HG02571 (cell line): ENCODE measurements around the gene IGDCC3.
"Not testable (repeated sequence)": the region's sequence is repeated elsewhere in the genome, so short reads cannot be mapped to it uniquely, and the experiment has no call there.

Source experiments
- ATAC-seq: cut with Tn5 transposase; IDR thresholded peaks from one replicate; pipeline ENCODE4 v1.9.1; 2021; ENCODE audit warnings: mild to moderate bottlenecking, moderate library complexity; ENCODE audit not compliant: unreplicated experiment

The IGDCC3 gene

GRCh38 chr15:65371976-65372786 lies 5.6 kb downstream of the IGDCC3 start:
- ATAC-seq: no peak

- ATAC-seq: no peak
These were observed 6.9 kb downstream of the IGDCC3 start for GRCh38 chr15:65370885-65371284.

GRCh38 chr15:65369651-65370050 lies 8.2 kb downstream of the IGDCC3 start:
- no peak for ATAC-seq

GRCh38 chr15:65369212-65369547 lies 8.6 kb downstream of the IGDCC3 start:
- no peak for ATAC-seq

GRCh38 chr15:65368302-65369211 lies 9.2 kb downstream of the IGDCC3 start:
- no peak for ATAC-seq

- no peak for ATAC-seq
These were observed 11.5 kb downstream of the IGDCC3 start for GRCh38 chr15:65366122-65366892.

- no peak for ATAC-seq
These were observed 12.6 kb downstream of the IGDCC3 start for GRCh38 chr15:65365229-65365628.

GRCh38 chr15:65363766-65364165 lies 14.0 kb downstream of the IGDCC3 start:
- no peak for ATAC-seq

GRCh38 chr15:65363306-65363705 lies 14.5 kb downstream of the IGDCC3 start:
- ATAC-seq: no peak

- ATAC-seq: no peak
These were observed 15.3 kb downstream of the IGDCC3 start for GRCh38 chr15:65362491-65362890.

- ATAC-seq: no peak
These were observed 15.9 kb downstream of the IGDCC3 start for GRCh38 chr15:65361708-65362459.

GRCh38 chr15:65360506-65360905 lies 17.3 kb downstream of the IGDCC3 start:
- no peak for ATAC-seq

- no peak for ATAC-seq
These were observed 21.8 kb downstream of the IGDCC3 start for GRCh38 chr15:65355988-65356353.

GRCh38 chr15:65355173-65355987 lies 22.4 kb downstream of the IGDCC3 start:
- no peak for ATAC-seq

GRCh38 chr15:65354835-65355172 lies 23.0 kb downstream of the IGDCC3 start:
- ATAC-seq: no peak

- ATAC-seq: not testable (repeated sequence)
These were observed 25.8 kb downstream of the IGDCC3 start for GRCh38 chr15:65351972-65352371.

GRCh38 chr15:65349338-65349737 lies 28.5 kb downstream of the IGDCC3 start:
- no peak for ATAC-seq

- ATAC-seq: not testable (repeated sequence)
These were observed 30.0 kb downstream of the IGDCC3 start for GRCh38 chr15:65347756-65348155.

- ATAC-seq: no peak
These were observed 30.8 kb downstream of the IGDCC3 start for GRCh38 chr15:65346856-65347598.
